Skin of body (tissue), 2 donors: Measurements from ENCODE around the gene EPPIN. TPM values are rescaled to one million over a fixed set of nuclear protein-coding genes. Genes with fewer than 3 reads are reported as not detected.
"Not testable (repeated sequence)": the region's sequence is repeated elsewhere in the genome, so short reads cannot be mapped to it uniquely, and the experiment has no call there.

Experiments used
- DNase-seq: peaks from one replicate; lab custom pipeline; 2025; lab: John Stamatoyannopoulos, UW
- total RNA-seq: library from RNA; depleted of rRNA; stranded (reverse); fragments of >200 nt; gene quantifications from one replicate; pipeline ENCODE4 v1.2.3, GENCODE V29; 2014

The EPPIN gene
- not detected for total RNA-seq

- DNase-seq, result no peak
These were observed at the start of gene EPPIN for GRCh38 chr20:45547206-45547770. Gene EPPIN, minus strand, starts transcription at chr20:45547401. Its CDS starts 44 bp downstream, at chr20:45547357.

DNA sequence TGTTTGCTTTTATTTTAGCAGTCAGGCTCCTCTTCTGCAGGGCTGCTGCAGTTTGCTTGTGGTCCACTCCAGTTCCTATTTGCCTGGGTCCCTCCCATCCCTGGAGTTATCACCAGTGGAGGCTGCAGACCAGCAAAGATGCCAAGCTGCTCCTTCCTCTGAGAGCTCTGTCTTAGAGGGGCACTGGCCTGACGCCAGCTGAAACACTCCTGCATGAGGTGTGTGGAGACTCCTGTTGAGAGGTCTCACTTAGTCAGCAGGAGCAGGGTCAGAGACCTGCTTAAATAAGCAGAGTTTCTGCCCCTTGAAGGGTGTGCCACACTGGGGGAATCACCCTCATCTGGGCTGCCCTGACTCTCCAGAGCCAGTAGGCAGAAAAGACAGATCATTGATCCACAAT lies 48.0 kb upstream of the EPPIN start:
- no peak for DNase-seq

DNA sequence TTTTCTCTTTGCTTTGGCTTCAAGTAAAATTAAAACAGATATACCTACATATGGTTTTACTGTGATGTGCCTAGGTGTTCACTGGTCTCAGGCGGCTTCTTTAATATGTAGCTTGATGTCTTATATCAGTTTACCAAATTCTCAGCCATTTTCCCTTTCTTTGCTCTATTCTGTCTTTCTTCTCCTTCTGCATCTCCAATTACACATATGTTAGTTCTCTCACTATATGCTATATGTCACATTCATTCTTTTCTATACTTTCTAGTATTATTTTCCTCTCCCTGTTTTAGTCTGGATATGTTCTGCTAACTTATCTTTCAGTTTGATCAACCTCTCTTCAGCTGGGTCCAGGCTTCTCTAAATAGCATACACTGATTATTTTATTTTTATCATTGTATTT lies 46.3 kb upstream of the EPPIN start:
- DNase-seq, result no peak

DNA sequence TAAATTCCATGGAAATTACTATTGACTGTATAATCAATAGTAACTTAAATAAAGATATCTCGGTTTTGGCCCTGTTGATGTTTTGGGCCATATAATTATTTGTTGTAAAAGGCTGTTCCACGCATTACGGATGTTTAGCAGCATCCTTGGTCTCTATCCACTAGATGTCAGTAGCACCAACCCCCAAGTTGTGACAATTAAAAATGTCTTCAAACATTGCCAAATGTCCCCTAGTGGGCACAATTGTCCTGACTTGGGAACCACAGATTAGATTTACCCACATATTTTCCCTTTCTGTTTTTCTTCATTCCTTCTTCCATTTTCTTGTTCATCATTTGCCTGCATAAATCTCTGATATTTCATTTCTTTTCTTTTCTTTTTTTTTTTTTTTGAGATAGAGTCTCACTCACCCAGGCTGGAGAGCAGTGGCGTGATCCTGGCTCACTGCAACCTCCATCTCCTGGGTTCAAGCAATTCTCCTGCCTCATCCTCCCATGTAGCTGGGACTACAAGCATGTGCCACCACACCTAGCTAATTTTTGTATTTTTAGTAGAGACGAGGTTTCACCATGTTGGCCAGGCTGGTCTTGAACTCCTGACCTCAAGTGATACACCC lies 45.5 kb upstream of the EPPIN start:
- peak; percentile 11 for DNase-seq

DNA sequence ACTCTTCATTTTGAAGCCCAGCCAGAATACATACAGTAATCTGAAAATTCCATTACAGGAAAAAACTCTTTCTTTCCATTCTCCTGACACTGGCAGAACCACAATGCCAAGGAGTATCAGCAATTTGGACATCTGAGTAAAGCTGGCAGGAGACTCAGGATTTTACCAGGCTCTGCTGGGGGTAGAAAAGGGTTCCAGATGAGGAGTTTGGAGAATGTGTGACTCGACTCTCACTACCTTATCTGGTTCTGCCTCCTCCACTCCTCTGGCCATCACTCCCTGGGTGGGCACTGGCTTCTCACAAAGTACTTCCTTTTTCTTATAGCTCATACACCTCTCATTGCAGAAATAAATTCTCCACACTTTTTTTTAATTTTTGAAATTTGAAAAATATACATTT lies 42.5 kb upstream of the EPPIN start:
- DNase-seq, result no peak

GRCh38 chr20:45588800-45589199 lies 41.6 kb upstream of the EPPIN start:
- DNase-seq, result no peak

DNA sequence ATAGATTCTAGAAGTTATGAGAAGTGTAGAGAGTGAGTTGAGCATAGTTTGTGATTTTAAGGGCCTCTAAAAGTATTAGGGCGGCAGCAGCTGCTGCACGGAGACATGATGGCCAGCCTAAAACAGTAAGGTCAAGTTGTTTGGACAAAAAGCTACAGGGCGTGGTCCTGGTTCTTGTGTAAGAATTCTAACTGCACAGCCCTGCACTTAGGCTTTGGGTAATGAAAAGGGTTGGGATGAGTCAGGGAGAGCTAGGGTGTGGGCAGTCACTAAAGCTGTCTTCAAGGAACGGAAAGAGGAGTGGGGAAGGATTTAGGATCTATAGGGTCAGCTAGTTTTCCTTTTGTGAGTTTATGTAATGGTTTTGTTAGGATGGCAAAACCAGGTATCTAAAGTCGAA lies 38.8 kb upstream of the EPPIN start:
- not testable (repeated sequence) for DNase-seq

- not testable (repeated sequence) for DNase-seq
These were observed 37.1 kb upstream of the EPPIN start for GRCh38 chr20:45584294-45584693.

DNA sequence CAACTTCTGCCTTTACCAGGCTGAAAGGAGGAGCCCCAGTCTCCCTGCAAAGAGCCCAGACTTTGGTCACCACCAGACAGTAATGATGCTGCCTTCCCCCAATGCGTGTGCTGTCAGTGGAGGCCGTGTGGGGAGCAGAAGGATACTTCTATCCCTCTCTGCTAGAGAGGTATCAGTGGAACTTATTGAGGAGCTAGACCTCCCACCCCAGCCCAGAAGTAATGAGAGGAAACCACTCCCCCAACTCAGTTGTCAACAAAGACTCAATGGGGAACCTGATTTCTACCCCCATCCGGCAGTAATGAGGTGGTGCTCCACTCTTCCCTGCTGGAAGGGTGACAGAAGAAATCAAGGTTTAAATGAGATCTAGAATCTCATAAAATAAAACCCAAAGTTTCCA lies 36.3 kb upstream of the EPPIN start:
- no peak for DNase-seq

GRCh38 chr20:45581702-45582101 lies 34.5 kb upstream of the EPPIN start:
- no peak for DNase-seq

DNA sequence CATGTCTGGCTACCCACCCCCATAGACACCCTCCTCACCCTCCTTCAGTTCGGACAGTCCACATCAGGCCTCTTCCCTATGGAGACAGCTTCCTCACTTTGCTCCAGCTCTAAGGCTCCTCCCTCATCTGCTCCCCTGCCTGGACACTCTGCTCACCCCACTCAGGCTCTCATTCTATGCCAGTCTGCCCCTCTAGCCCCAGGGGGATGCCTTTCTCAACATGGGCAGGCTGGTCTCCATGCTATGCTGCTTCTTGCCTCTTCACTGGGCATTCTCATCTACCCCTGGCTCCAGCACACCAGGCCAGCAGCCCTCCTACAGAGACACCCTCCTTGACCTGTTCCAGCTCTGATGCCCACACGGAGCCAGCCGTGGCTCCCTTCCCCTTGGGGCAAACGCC lies 32.0 kb upstream of the EPPIN start, which contains the start of gene WFDC8:
TSS of gene WFDC8 (minus strand) at position 101 of the 400 bp plus-strand sequence. CDS start at position 64, 37 bp downstream.
- no peak for DNase-seq

DNA sequence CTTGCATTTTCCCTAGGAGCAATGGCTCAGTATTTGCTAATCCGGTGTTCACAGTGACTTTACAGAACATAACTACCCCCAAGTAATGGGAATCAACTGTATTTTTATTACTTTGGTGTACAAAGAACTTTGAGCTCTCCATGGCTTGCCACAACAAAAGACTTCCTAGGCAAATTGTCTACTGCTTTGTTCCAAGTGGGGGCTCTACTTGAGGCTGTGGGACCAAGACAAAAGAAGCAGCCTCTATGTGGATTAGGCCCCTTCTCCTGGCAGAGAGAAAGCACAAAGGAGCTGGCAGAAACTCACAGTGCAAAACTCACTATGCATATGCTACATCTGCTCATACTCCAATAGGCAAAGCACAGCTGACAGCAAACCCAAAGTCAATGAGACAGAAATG lies 31.0 kb upstream of the EPPIN start:
- DNase-seq, result peak; percentile 52

- DNase-seq, result peak; percentile 1
These were observed 29.8 kb upstream of the EPPIN start for GRCh38 chr20:45576995-45577394.

- no peak for DNase-seq
These were observed 28.7 kb upstream of the EPPIN start for GRCh38 chr20:45575931-45576330.

GRCh38 chr20:45569650-45570049 lies 22.4 kb upstream of the EPPIN start:
- DNase-seq, result not testable (repeated sequence)

DNA sequence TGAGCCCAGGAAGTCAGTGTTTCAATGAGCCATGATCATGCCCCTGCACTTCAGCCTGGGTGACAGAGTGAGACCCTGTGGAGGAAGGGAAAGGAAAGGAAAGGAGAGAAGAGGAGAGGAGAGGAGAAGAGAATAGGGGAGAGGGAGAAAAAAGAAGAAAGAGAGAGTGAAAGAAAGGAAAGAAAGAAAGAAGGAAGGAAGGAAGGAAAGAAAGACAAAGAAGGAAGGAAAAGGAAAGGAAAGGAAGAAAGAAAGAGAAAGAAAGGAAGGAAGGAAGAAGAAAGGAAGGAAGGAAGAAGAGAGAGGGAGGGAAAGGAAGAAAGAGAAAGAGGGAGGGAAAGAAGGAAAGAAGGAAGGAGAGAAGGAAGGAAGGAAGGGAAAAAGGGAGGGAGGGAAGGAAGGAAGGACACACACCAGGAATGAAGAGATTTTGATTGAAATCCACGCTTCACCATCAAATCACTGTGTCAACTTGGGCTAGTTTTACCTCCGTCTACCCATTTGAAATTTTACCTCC lies 17.6 kb upstream of the EPPIN start:
- DNase-seq, result no peak

DNA sequence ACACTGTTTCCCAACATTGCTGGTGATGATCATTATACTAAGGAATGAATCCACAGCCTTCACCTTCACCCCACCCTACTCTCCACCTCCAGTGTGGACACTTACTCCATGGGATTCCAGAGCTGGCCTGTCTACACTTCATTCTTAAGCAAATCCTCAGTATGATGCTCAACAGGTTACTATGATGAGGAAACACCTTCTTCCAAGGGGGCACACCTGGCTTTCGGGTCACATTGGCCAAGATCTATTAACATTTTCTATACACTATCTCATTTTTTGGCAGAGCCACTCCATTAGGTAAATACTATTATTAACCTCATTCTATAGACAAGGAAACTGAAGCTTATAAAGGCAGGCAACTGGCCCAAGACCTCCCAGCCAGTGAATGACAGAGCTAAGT lies 8.0 kb upstream of the EPPIN start:
- DNase-seq, result no peak

DNA sequence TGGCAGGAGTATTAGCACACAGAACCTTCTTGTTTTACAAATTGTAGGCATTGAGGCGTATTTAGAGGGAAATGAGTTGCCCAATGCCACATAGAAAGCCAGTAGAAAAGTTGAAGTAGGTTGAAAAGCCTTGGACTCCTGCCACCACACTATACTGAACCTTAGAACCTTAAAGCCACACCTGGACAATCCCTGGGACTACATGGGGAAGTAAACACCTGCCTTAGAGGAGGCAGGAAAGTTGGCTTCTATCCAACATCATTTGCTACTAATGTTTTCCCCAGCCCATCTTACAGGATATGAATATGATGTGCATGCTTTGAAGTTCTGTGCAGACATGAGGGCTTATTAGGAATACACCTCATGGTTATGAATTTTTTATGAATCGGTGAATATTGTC lies 5.3 kb upstream of the EPPIN start:
- DNase-seq, result no peak

GRCh38 chr20:45550765-45551164 lies 3.6 kb upstream of the EPPIN start:
- DNase-seq, result no peak

- DNase-seq, result no peak
These were observed 1.2 kb upstream of the EPPIN start for GRCh38 chr20:45548410-45548809.

GRCh38 chr20:45545754-45546453 lies 1.3 kb downstream of the EPPIN start:
- no peak for DNase-seq

DNA sequence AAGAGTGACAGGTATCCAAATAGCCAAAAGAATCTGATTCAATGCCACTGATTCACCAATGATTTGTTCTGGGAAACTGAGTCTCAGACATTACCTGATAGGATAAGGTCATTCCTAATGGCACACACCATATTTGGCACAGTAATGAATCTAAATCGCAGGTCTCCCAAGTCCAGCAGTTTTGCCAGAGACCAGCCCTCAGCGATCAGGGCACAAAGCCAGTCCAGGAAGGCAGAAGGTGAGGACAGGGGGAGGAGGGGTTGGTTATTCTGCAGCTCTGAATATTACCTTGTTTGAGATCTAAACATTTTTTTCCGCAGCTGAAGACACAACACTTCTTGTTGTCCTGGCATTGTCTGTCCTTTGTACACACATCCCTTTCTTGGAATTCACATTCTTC lies 1.9 kb downstream of the EPPIN start:
- DNase-seq, result no peak

DNA sequence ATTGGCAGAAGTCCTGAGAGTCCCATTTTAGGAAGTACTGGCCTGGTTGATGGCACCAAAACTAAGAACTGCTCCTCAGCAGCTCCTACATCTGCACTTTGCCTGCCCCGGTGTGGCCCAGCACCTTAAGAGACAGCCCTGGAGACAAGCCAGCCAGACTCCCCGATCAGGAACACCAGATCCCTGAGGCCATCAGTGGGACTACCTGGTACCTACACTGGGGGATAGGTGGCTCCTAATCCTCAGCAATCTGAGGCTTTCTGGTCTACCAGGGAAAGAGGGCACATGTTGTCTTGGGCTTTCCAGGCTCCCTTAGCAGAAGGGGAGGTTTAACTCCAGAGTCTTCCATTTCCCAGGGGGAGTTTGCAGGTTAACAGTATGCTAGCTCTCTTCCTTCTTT lies 7.8 kb downstream of the EPPIN start, which contains the start of gene WFDC6:
TSS of gene WFDC6 (minus strand) at position 101 of the 400 bp plus-strand sequence. CDS start at position 26, 75 bp downstream.
- no peak for DNase-seq
